EL (cell line): Measurements from ENCODE around the gene CCDC8.
"Not testable (repeated sequence)": the region's sequence is repeated elsewhere in the genome, so short reads cannot be mapped to it uniquely, and the experiment has no call there.

Experiments
- DNase-seq: peaks from one replicate; pipeline ENCODE4 v3.0.0-alpha.2; 2016

The CCDC8 gene

GRCh38 chr19:46427518-46428045, 14.2 kb upstream of the CCDC8 start:
- no peak for DNase-seq

- DNase-seq: peak; percentile 79
Observed at GRCh38 chr19:46426506-46427162, 13.3 kb upstream of the CCDC8 start.

- no peak for DNase-seq
Observed at GRCh38 chr19:46426035-46426505, 12.7 kb upstream of the CCDC8 start.

- DNase-seq: no peak
Observed at GRCh38 chr19:46423188-46423587, 9.8 kb upstream of the CCDC8 start.

- DNase-seq: no peak
Observed at GRCh38 chr19:46422344-46422743, 9.0 kb upstream of the CCDC8 start.

- no peak for DNase-seq
Observed at GRCh38 chr19:46420056-46420455, 6.7 kb upstream of the CCDC8 start.

- DNase-seq: peak; percentile 87
Observed at GRCh38 chr19:46415804-46416709, 2.7 kb upstream of the CCDC8 start.

- DNase-seq: not testable (repeated sequence)
Observed at GRCh38 chr19:46414899-46415298, 1.5 kb upstream of the CCDC8 start.

- DNase-seq: no peak
Observed at GRCh38 chr19:46412650-46413261, 608 bp downstream of the CCDC8 start.

GRCh38 chr19:46411925-46412649, 1.3 kb downstream of the CCDC8 start:
- no peak for DNase-seq

GRCh38 chr19:46411088-46411924, 2.1 kb downstream of the CCDC8 start:
- no peak for DNase-seq

- no peak for DNase-seq
Observed at GRCh38 chr19:46410205-46411087, 2.9 kb downstream of the CCDC8 start.

- DNase-seq: no peak
Observed at GRCh38 chr19:46409191-46409590, 4.2 kb downstream of the CCDC8 start.

- DNase-seq: no peak
Observed at GRCh38 chr19:46408664-46409039, 4.7 kb downstream of the CCDC8 start.

GRCh38 chr19:46407856-46408663, 5.3 kb downstream of the CCDC8 start:
- no peak for DNase-seq

GRCh38 chr19:46406976-46407375, 6.4 kb downstream of the CCDC8 start:
- no peak for DNase-seq

- DNase-seq: peak; percentile 43
Observed at GRCh38 chr19:46404753-46405468, 8.5 kb downstream of the CCDC8 start.

- DNase-seq: peak; percentile 70
Observed at GRCh38 chr19:46404055-46404752, 9.2 kb downstream of the CCDC8 start.
